CD4-positive, CD25-positive, alpha-beta regulatory T cell (primary cell): ENCODE data around the gene FAM76B. TPM values are rescaled to one million over a fixed set of nuclear protein-coding genes. Genes with fewer than 3 reads are reported as not detected.

Experiments used
- ATAC-seq, 2 donors: fragments of 150-1000 bp; cut with Tn5 transposase; one replicate each; pipeline ENCODE4 v1.10.0; 2021; ENCODE audit warnings: low read depth in 2 of 2, moderate number of reproducible peaks in 2 of 2, moderate library complexity in 1 of 2
- DNase-seq, 3 donors: peaks; one replicate each; pipeline versions ENCODE4 v3.0.0 to v3.0.0-alpha.2; 2012 to 2022; ENCODE audit warnings: mixed read lengths in 1 of 3
- H3K27ac ChIP-seq: one replicate; pipeline ENCODE4 v1.7.0; 2013; ENCODE audit warnings: mild to moderate bottlenecking, low read length; ENCODE audit not compliant: insufficient read depth, poor library complexity, severe bottlenecking
- H3K27me3 ChIP-seq: one replicate; pipeline ENCODE4 v1.7.0; 2013; ENCODE audit warnings: low read length; ENCODE audit not compliant: control insufficient read depth, insufficient read depth
- H3K36me3 ChIP-seq: one replicate; pipeline ENCODE4 v1.7.0; 2013; ENCODE audit warnings: mild to moderate bottlenecking, low read length, moderate library complexity; ENCODE audit not compliant: control insufficient read depth, insufficient read depth
- H3K4me1 ChIP-seq: 2 replicates; pipeline ENCODE4 v1.7.0; 2013; ENCODE audit warnings: mild to moderate bottlenecking, low read length; ENCODE audit not compliant: insufficient read depth, control insufficient read depth, poor library complexity, severe bottlenecking
- H3K4me3 ChIP-seq: one replicate; pipeline ENCODE4 v1.7.0; 2013; ENCODE audit warnings: low read depth, mild to moderate bottlenecking, low read length, moderate library complexity
- H3K9me3 ChIP-seq, 2 experiments: 1 replicate in 1 of 2; 2 replicates in 1 of 2; pipeline ENCODE4 v1.7.0; 2013; ENCODE audit warnings: low read length in 2 of 2, mild to moderate bottlenecking in 1 of 2, moderate library complexity in 1 of 2; ENCODE audit not compliant: control insufficient read depth in 2 of 2
- H3K27ac Mint-ChIP-seq, 3 donors: one replicate each; pipeline ENCODE4 v1.8.0; 2020 to 2022; ENCODE audit warnings: mild to moderate bottlenecking in 3 of 3, mixed read lengths in 3 of 3, moderate library complexity in 2 of 3
- H3K27me3 Mint-ChIP-seq: one replicate; pipeline ENCODE4 v1.8.0; 2022; ENCODE audit warnings: mild to moderate bottlenecking, mixed read lengths
- H3K36me3 Mint-ChIP-seq: one replicate; pipeline ENCODE4 v1.8.0; 2020; ENCODE audit warnings: mixed read lengths
- H3K4me1 Mint-ChIP-seq, 4 donors: one replicate each; pipeline ENCODE4 v1.8.0; 2020 to 2022; ENCODE audit warnings: mixed read lengths in 4 of 4, mild to moderate bottlenecking in 1 of 4
- H3K4me3 Mint-ChIP-seq, 4 donors: one replicate each; pipeline ENCODE4 v1.8.0; 2020 to 2022; ENCODE audit warnings: mild to moderate bottlenecking in 4 of 4, mixed read lengths in 4 of 4, moderate library complexity in 3 of 4
- H3K9me3 Mint-ChIP-seq, 7 donors: one replicate each; pipeline ENCODE4 v1.8.0; 2020 to 2022; ENCODE audit warnings: mixed read lengths in 7 of 7, mild to moderate bottlenecking in 3 of 7, moderate library complexity in 2 of 7
- polyA plus RNA-seq, 4 donors: library from polyadenylated mRNA; unstranded; fragments of 300-500 nt; fragmentation: Illumina TruSeq; gene quantifications; one replicate each; pipeline ENCODE4 v1.2.3, GENCODE V29; 2021
- total RNA-seq: library from RNA; stranded (reverse); gene quantifications from one replicate; pipeline ENCODE4 v1.2.3, GENCODE V29; 2022

Gene FAM76B
- total and polyA plus RNA-seq, 5 donors from 2014 or later: 12.8 to 72.7 (median 14.0) TPM

DNA sequence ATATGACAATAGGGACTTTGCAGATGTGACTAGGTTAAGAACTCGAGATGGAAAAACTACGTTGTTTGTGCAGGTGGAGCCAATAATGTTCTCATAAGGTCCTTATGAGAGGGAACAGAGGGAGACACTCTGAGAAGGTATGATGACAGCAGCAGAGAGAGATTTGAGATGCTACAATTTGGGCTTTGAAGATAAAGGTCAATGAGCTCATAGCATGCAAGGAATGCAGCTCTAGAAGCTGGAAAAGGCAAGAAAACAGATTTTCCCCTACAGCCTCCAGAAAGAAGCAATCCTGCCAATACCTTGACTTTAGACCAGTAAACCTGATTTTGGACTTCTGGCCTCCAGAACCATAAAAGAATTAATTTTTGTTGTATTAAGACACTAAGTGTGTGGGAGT lies 21.1 kb downstream of the FAM76B start:
- H3K4me3 ChIP-seq: no peak overlapping the region
- H3K36me3 ChIP-seq: peaks cover 23% of the 10 kb centered on the region
- H3K27me3 ChIP-seq: no peaks in the 10 kb centered on the region
- peaks cover 2 to 7% (median 4%) of the 10 kb centered on the region in 4 donors for H3K4me1 Mint-ChIP-seq
- H3K27ac Mint-ChIP-seq: no peak overlapping the region
- DNase-seq (no peak), ATAC-seq (no peak)
- no peak overlapping the region for H3K4me3 Mint-ChIP-seq
- no peaks in the 10 kb centered on the region for H3K9me3 Mint-ChIP-seq
- no peaks in the 10 kb centered on the region for H3K27me3 Mint-ChIP-seq
- H3K27ac ChIP-seq: no peak overlapping the region
- H3K9me3 ChIP-seq: no peaks in the 10 kb centered on the region
- H3K4me1 ChIP-seq: no peaks in the 10 kb centered on the region
- H3K36me3 Mint-ChIP-seq: peaks cover 7% of the 10 kb centered on the region

DNA sequence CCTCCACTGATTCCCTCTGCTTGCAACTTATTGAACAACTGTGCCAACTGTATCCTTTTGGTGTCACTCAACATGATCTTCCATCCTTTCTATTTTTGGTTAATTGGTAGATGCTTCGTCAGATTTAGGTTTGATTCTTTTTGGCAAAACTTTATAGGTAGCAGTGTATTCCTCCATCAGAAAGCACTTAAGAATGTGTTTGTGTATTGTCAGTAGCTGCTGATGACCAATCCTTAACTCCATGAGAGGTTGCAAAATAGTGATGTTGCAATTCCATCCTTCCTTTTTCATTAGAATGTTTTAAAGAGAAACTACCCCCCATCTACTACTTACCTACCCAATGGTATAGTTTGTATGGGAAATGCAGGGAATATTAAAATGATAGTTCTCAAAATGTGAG lies 22.1 kb downstream of the FAM76B start:
- H3K27ac Mint-ChIP-seq: peak overlapping the region in 1 of 3 donors; percentile 2
- peaks cover 3% of the 10 kb centered on the region for H3K36me3 Mint-ChIP-seq
- H3K4me3 Mint-ChIP-seq: no peak overlapping the region
- H3K36me3 ChIP-seq: peaks cover 18% of the 10 kb centered on the region
- H3K4me1 ChIP-seq: no peaks in the 10 kb centered on the region
- no peaks in the 10 kb centered on the region for H3K9me3 ChIP-seq
- no peak overlapping the region for H3K27ac ChIP-seq
- H3K4me3 ChIP-seq: no peak overlapping the region
- H3K4me1 Mint-ChIP-seq: peaks cover 0 to 7% (median 3%) of the 10 kb centered on the region in 4 donors
- no peaks in the 10 kb centered on the region for H3K9me3 Mint-ChIP-seq
- H3K27me3 Mint-ChIP-seq: no peaks in the 10 kb centered on the region
- DNase-seq: no peak
- no peaks in the 10 kb centered on the region for H3K27me3 ChIP-seq
- no peak for ATAC-seq

DNA sequence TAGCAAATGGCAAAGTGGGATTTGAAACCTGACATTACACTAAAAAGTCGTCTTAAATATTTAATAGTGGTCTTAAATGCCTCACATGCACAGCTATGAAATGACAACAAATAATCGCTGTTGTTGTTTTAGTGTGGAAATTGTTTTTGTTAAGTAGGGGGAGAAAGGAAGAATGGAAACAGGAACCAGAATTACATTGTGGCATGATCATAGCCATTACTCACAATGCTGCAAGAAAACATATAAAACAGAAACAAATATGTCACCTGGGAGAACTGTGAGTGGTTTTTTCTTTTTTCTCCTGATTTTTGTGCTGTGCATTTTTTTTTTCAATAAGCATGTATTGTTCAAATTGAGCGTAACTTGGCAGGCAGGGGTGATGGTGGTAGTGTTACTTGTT lies 22.9 kb downstream of the FAM76B start:
- H3K36me3 ChIP-seq: peaks cover 15% of the 10 kb centered on the region
- peaks cover 0 to 7% (median 3%) of the 10 kb centered on the region in 4 donors for H3K4me1 Mint-ChIP-seq
- H3K4me3 ChIP-seq: no peak overlapping the region
- ATAC-seq: no peak
- no peak overlapping the region for H3K4me3 Mint-ChIP-seq
- H3K36me3 Mint-ChIP-seq: peaks cover 3% of the 10 kb centered on the region
- H3K27ac ChIP-seq: no peak overlapping the region
- H3K4me1 ChIP-seq: no peaks in the 10 kb centered on the region
- H3K9me3 ChIP-seq: no peaks in the 10 kb centered on the region
- no peaks in the 10 kb centered on the region for H3K9me3 Mint-ChIP-seq
- H3K27me3 ChIP-seq: no peaks in the 10 kb centered on the region
- no peak for DNase-seq
- no peaks in the 10 kb centered on the region for H3K27me3 Mint-ChIP-seq
- H3K27ac Mint-ChIP-seq: no peak overlapping the region

DNA sequence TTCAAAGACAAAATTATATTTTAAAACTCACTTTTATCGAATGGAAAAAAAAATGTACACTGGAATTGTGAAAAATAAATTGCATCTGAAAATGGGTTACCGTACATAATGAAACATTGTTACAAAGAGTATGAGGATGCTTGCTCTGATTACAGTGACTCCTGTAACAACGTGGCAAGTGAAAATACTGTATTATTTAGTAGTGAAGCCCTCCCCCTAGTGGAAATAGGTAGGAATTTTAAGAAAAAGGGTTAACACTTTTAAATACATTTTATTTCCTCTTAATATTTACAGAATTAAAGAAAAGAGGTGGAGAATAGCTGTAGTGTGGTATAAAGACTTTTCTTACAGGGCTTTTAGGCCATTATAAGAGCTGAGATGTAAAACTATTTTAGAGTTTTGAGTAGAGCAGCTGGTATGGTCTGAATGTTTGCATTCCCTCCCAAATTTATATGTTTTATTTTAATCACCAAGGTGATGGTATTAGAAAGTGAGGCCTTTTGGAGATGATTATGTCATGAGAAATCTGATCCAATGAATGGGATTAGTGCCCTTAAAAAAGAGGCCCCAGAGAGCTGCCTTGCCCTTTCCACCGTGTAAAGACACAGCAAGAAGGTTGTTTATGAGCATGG lies 25.2 kb downstream of the FAM76B start:
- Histone ChIP-seq H3K4me1 (no peaks in the 10 kb centered on the region), H3K4me3 (no peak overlapping the region), H3K9me3 (no peaks in the 10 kb centered on the region), H3K27ac (no peak overlapping the region), H3K36me3 (peaks cover 5% of the 10 kb centered on the region), H3K27me3 (no peaks in the 10 kb centered on the region)
- no peaks in the 10 kb centered on the region for H3K9me3 Mint-ChIP-seq
- no peak overlapping the region for H3K27ac Mint-ChIP-seq
- no peak overlapping the region for H3K4me3 Mint-ChIP-seq
- peaks cover 5% of the 10 kb centered on the region for H3K27me3 Mint-ChIP-seq
- ATAC-seq (peak; percentile 88 to 90), DNase-seq (peak in 2 of 3 donors; percentile 71 to 81)
- H3K4me1 Mint-ChIP-seq: peaks cover 0 to 7% (median 3%) of the 10 kb centered on the region in 4 donors
- H3K36me3 Mint-ChIP-seq: no peaks in the 10 kb centered on the region

DNA sequence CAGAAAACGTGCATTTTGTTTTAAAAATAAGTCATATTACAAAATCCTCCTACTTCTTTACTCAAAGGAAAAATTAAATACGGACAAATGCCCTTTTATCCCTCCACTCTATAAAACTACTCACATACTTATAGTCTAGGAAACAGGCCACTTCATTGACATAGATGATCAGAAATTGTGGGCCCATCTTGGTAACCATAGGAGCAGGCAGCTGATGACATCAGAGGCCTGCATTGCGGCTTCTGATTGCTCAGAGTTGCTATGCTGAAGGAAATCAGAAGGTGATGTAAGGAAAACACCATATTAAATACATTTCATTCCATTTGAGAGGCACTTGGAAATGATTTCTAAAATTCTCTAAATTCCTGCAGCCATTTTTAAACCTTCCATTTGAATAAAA lies 27.0 kb downstream of the FAM76B start:
- Mint-ChIP-seq H3K27ac (no peak overlapping the region), H3K4me3 (no peak overlapping the region), H3K36me3 (no peaks in the 10 kb centered on the region), H3K4me1 (peaks cover 0 to 7% (median 3%) of the 10 kb centered on the region in 4 donors), H3K27me3 (peaks cover 11% of the 10 kb centered on the region), H3K9me3 (no peaks in the 10 kb centered on the region)
- no peaks in the 10 kb centered on the region for H3K36me3 ChIP-seq
- H3K27me3 ChIP-seq: no peaks in the 10 kb centered on the region
- H3K4me3 ChIP-seq: no peak overlapping the region
- no peaks in the 10 kb centered on the region for H3K4me1 ChIP-seq
- H3K9me3 ChIP-seq: no peaks in the 10 kb centered on the region
- DNase-seq: no peak
- no peak for ATAC-seq
- H3K27ac ChIP-seq: no peak overlapping the region

DNA sequence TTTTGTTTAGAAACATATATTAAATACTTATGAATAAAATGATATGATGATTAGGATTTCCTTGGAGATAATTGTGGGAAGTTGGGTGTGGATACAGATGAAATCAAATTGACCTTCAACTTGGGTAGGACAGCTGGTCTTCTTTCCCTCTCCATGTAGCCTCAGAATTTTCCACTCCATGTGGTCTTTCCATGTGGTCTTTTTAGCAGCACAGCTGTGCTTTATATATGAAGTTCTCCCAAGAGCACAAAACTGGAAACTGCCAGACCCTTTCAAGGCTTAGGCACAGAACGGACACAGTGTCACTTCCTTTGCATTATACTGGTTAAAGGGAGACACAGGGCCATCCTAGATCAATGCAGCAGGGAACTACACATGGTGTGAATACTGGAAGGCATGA lies 28.6 kb downstream of the FAM76B start:
- Histone ChIP-seq H3K27ac (no peak overlapping the region), H3K4me1 (no peaks in the 10 kb centered on the region), H3K4me3 (no peak overlapping the region), H3K36me3 (no peaks in the 10 kb centered on the region), H3K27me3 (no peaks in the 10 kb centered on the region), H3K9me3 (no peaks in the 10 kb centered on the region)
- no peaks in the 10 kb centered on the region for H3K36me3 Mint-ChIP-seq
- DNase-seq: no peak
- H3K27ac Mint-ChIP-seq: no peak overlapping the region
- peaks cover 0 to 7% (median 3%) of the 10 kb centered on the region in 4 donors for H3K4me1 Mint-ChIP-seq
- ATAC-seq: no peak
- H3K9me3 Mint-ChIP-seq: no peaks in the 10 kb centered on the region
- H3K4me3 Mint-ChIP-seq: no peak overlapping the region
- peaks cover 16% of the 10 kb centered on the region for H3K27me3 Mint-ChIP-seq

DNA sequence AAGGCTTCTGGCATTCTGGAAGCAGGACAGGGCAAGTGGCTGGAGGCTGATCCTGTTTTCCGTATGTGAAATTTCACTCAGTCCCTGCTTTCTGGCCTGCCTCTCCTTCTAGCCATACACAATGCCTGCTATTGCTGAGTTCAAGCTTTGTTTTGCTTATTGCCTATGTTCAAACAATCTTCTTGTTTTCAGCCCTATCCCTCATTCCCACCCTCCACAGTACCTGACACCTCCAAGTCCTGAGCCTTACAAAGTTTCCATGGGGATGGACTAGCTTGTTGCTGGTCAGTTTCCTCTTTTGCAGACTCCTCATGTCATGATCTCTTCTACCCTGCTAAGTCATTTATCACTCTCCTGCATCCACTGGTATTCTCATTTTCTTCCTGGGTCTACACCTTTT lies 38.1 kb downstream of the FAM76B start:
- ATAC-seq (no peak), DNase-seq (no peak)
- H3K27ac Mint-ChIP-seq: no peak overlapping the region
- H3K4me1 Mint-ChIP-seq: peaks cover 0 to 2% (median 0%) of the 10 kb centered on the region in 4 donors
- H3K36me3 ChIP-seq: no peaks in the 10 kb centered on the region
- no peak overlapping the region for H3K4me3 ChIP-seq
- no peaks in the 10 kb centered on the region for H3K9me3 ChIP-seq
- H3K27me3 ChIP-seq: no peaks in the 10 kb centered on the region
- no peak overlapping the region for H3K4me3 Mint-ChIP-seq
- H3K4me1 ChIP-seq: no peaks in the 10 kb centered on the region
- H3K36me3 Mint-ChIP-seq: no peaks in the 10 kb centered on the region
- H3K27ac ChIP-seq: no peak overlapping the region
- H3K9me3 Mint-ChIP-seq: no peaks in the 10 kb centered on the region
- peaks cover 9% of the 10 kb centered on the region for H3K27me3 Mint-ChIP-seq

DNA sequence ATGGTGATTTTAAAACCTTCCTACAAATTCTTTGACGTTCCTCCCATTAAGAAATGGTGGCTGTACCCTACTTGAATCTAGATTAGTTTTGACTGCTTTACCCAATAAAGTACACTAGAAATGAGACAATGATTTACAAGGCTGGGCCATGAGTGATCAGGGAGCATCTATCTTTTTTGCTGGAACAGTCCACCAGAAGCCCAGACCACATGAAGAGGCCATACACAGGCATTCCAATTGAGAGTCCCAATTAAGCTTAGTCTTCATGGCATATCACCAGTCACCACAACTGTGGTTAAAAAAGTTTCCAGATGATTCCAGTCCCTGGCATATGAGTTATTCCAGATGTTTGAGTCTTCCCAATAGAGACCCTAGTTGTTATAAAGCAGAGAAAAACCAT lies 39.5 kb downstream of the FAM76B start:
- H3K36me3 Mint-ChIP-seq: no peaks in the 10 kb centered on the region
- ATAC-seq: no peak
- peaks cover 8% of the 10 kb centered on the region for H3K27me3 Mint-ChIP-seq
- Histone ChIP-seq H3K27me3 (no peaks in the 10 kb centered on the region), H3K9me3 (no peaks in the 10 kb centered on the region), H3K4me3 (no peak overlapping the region), H3K4me1 (no peaks in the 10 kb centered on the region), H3K36me3 (no peaks in the 10 kb centered on the region), H3K27ac (no peak overlapping the region)
- H3K27ac Mint-ChIP-seq: no peak overlapping the region
- H3K4me3 Mint-ChIP-seq: no peak overlapping the region
- peak in 1 of 3 donors; percentile 9 for DNase-seq
- no peaks in the 10 kb centered on the region for H3K9me3 Mint-ChIP-seq
- H3K4me1 Mint-ChIP-seq: peaks cover 0 to 2% (median 0%) of the 10 kb centered on the region in 4 donors
